NCI-H2029 treated with DMSO at 0.1 percent for 48 hours (cell line): ENCODE results near the gene GORASP1.

ENCODE experiments used
- DNase-seq: peaks from one replicate; lab custom pipeline; 2025; lab: John Stamatoyannopoulos, UW

The GORASP1 gene

DNA sequence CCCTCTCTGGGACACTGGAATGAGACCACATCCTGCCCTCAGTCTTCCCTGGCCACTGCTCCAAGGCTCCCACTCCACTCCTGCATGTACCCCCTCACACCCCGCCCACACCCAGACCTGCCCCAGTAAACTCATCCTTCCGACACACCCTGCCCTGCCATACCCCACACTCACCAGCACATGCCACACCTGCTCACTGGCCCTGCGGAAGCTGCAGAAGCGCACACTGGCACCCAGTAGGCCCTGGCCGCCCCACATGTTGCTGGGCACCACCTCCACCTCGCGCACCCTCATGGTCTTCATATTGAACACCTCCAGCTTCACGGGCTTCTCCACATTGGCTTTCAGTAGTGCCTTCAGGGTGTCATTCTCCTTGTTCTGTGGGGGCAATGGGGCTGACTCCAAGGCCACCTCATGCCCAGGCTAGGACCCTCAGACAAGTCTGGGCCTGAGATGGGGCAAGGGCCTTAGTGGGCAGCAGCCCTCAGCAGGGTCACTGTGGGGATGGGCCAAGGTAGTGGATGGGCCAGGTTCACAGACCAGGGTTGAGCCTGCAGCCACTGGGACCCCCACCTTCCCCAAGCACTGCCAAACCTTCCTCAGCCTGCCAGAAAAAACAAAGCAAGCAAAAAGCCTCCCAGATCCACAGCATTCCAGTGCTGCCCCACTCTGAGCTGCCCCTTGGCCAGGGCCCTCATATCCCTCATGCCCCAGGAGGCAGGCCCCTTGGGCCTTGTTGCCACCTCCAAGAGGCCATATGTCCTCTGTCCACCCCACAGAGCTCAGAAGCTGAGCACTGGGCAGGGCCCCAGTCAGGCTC, 4.7 kb downstream of the GORASP1 start:
- DNase-seq, result no peak

DNA sequence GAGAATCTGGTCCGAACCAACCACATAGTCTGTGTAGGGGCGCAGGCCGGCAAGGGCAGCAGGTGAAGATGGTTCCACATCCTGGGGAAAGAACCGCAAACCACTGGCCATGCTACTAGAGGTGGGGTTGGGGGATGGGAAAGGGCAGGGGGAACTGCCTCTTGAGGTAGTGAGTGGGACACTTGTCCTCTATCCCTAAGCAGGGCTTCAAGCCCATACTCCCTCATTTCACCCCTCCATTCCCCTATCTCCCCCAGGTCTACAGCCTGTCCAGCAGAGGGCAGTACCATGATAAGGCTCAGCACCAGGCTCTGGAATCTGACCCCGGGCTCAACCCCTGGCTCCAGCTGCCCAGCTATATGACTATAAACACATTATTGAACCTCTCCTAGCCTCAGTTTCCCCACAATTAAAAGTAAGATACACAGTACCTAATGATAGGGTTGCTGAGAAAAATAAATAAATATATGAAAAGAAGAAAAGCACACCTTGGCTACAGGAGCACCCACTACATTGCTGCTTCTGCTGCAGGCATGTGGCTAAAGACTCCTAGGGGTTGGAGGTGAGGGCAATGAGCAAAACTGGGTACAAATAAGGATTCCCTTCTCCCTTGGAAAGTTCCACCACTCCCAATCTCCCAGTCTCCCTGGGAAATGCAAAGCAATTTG, 6.3 kb downstream of the GORASP1 start:
- DNase-seq, result peak; percentile 13

DNA sequence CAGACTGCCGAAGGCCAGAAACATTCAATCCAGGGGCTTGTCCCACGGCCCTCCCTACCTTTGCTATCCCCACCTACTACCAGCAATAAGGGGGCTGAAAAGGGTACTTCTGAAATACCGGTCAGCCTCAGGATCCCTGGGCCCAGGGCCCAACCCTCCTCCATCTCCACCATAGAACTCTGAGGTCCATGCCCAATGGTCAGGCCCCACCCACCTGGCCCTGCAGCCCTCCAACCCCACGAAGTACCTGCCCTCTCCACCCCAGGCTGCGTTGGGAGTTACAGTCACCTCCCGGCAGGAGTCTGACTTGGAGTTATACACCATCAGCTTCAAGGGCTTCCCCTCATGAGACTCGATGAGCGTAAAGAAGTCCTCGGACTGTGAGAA, 6.9 kb downstream of the GORASP1 start:
- no peak for DNase-seq

- no peak for DNase-seq
Observed at GRCh38 chr3:39099738-39100499, 7.5 kb downstream of the GORASP1 start.

DNA sequence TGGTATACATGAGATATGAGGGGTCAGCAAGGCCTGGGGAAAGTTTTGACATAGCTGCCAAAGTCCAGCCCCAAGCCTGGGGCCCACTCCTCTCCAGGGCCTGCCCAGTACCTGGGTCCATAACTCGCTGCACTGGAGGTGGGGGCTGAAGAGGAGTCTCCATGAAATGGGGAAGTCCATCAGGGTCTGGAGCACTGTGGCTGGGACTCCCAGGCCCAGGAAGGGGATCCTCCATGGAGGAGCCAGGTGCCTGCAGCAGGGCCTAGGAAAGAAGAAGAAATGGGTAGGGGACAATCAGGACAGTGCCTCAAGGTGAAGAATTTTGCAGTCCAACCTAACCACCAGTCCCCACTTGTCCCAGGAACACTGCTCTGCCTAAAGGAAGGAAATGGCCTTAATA, 8.2 kb downstream of the GORASP1 start:
- no peak for DNase-seq

DNA sequence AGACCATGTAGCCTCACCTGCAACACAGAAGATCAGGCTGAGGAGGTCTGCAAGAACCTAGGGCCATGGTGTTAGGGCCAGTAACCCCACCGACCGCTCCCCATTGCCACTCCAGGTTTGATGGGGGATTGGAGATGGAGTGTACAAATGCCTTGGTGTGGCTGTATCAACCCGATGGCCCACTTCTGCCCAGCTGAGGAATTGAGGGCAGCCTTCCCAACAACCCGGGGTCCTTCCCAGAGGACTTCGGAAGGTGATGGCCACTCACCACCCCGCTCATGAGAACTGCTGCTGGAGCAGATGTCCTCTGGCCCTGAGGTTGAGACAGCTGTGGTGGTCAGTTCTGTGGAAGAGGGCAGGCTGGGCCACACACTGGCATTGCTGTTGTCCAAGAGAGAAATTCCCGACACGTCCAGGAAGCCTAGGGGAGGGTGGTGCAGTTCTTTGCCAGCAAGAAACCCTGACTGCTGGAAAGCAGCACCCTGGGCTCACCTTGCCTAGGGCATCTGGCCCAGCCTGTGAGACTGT, 8.9 kb downstream of the GORASP1 start:
- DNase-seq, result no peak

- DNase-seq, result no peak
Observed at GRCh38 chr3:39097716-39098472, 9.5 kb downstream of the GORASP1 start.

DNA sequence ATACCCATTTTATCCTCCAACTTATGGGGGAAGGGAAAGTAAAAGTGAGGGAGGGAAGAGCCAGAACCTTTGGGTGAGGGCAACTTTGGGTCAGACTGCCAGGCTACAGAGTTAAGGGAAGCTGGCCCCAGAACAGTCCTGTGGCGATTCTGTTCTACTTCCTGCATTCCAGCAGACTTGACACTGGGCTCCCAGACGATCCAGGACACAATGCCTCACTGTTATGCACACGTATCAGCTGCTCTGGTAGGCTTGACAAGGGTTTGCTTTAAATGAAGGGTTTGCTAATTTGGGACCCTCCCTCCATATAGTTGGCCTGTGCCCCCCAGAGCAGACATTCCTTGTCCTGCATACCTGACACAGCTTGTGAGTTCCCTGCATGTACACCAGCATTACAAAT, 10.7 kb downstream of the GORASP1 start:
- no peak for DNase-seq

- DNase-seq, result no peak
Observed at GRCh38 chr3:39095778-39096177, 11.6 kb downstream of the GORASP1 start.

- no peak for DNase-seq
Observed at GRCh38 chr3:39094851-39095677, 12.4 kb downstream of the GORASP1 start.

DNA sequence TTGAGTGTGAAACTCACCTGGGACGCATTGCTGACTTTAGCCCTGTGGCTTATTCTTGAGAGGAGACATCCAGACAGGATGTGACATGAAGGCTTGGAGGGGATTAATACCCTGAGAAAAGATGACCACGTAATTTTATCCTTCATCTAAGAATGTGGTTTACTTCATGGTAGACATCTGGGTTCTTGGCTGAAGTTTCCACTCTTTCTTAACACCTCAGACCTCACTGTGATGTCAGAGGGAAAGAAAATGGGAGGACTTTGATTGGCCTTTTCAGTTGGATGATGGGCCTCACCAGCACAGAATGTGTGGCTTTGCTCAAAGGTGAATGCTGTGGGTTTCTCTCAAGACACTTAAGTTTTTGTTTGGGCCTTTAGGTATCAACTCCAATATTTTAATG, 16.5 kb downstream of the GORASP1 start:
- DNase-seq, result no peak

- no peak for DNase-seq
Observed at GRCh38 chr3:39088889-39089288, 18.5 kb downstream of the GORASP1 start.

DNA sequence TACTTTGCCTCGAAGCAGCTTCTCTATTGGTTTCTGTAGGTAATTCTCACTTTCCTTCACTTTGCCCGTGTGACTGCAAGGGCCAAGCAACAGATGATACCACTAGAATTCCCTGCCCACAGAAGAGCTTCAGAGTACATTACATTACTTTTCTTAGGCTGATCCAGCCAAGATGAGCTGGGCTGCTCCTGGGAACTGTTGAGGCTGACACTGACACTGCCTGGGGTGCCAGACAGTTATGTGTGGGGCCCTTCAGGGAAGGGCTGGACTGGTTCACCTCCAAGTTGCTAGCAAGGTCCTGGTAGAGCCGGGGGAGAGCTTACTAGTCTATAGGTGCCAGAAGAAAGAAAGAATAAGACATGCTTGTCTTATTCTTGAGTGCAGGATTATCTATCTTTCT, 19.0 kb downstream of the GORASP1 start:
- no peak for DNase-seq

GRCh38 chr3:39086144-39086543, 21.3 kb downstream of the GORASP1 start:
- no peak for DNase-seq

GRCh38 chr3:39082666-39083313, 24.6 kb downstream of the GORASP1 start:
- no peak for DNase-seq

- DNase-seq, result no peak
Observed at GRCh38 chr3:39080026-39080425, 27.4 kb downstream of the GORASP1 start.

DNA sequence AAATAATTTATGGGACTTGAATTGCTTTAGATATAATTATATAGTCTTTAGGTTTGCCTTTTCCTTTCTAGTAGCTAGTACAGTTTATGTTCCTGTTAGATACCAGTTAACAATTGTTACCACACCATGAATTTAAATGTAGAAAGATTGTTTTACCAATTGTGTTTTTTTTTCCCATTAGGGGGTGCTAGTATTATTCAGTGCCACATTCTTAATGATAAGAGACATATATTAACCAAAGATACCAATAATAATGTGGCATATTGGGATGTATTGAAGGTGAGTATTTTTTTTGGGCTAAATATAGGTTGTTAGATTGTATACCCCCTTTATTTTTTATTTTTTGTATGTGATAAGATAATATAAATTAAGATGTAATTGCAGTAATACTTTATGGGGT, 27.9 kb downstream of the GORASP1 start:
- DNase-seq, result no peak

DNA sequence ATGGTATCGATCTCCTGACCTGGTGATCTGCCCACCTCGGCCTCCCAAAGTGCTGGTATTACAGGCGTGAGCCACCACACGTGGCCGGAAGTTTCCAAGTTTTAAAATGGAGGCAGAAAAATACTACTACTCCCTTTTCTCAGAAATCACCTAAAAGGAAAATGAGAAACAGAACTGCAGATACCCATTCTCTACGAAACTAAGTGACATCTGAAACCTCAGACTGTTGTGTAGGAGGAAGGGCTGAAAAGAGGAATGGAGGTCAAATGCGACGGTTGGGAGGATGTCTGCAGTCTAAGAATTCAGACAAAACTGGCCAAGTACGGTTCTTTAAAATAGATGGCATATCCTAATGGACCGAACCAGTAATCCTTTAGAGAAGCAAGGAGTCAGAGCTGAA, 31.5 kb downstream of the GORASP1 start:
- no peak for DNase-seq

DNA sequence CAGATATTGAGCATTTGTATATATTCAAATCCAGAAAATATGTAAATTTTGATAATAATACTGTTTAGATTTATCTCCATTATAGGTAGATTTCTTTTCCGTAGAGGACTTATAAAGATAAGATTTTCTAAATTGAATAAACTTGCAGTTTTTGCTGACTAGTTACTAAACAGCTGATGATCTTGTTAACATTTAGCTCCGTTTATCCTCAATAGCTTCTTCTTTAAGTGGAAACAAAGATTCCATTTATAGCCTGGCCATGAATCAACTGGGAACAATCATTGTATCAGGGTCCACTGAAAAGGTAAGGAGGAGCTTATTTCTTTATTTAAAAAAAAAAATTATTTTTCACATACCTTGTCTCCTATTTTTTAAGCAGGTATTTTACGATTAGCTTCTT, 38.9 kb downstream of the GORASP1 start:
- no peak for DNase-seq

- no peak for DNase-seq
Observed at GRCh38 chr3:39067286-39067685, 40.1 kb downstream of the GORASP1 start.

DNA sequence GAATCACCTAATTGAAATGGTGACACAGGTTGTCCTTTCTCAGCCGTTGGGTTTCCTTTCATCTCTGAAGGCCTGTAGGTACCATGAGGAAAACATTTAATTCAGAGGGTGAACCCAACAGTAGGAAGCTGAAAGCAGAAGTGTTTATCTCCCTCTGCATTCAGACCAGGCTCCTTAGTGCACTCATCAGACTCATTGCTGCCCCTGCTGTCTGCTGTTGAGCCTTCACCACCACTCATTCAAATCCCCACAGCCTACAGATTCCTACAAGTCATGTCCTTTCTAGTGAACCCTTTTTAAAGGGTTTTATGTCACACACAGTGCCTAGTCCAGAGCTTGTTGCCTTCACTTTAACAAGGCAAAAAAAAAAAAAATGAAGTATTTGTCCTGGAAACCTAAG, 42.2 kb downstream of the GORASP1 start:
- no peak for DNase-seq
